NCI-H748 (cell line): ENCODE results near the gene CELA3A.
"Not testable (repeated sequence)": the region's sequence is repeated elsewhere in the genome, so short reads cannot be mapped to it uniquely, and the experiment has no call there.

ENCODE experiments used
- DNase-seq: peaks from one replicate; lab custom pipeline; 2025; ENCODE audit not compliant: unreplicated experiment; lab: John Stamatoyannopoulos, UW

CELA3A gene

DNA sequence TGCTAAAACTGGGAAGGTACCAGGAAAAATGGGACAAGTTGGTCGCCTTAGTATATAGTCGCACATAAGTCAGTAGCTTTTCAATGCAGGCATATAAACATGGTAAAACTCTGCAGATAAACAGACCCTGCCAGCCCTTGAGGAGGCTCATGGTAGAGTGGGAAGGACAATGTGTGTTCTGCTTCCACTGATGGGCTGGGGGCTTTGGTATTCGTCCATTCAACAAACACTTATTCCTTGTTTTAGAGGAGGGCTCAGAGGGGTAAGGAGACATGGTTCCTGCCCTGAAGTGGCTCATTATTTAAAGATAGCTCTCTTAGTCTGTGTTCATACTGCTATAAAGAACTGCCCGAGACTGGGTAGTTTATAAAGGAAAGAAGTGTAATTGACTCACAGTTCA, 11.3 kb downstream of the CELA3A start:
- DNase-seq, result not testable (repeated sequence)

DNA sequence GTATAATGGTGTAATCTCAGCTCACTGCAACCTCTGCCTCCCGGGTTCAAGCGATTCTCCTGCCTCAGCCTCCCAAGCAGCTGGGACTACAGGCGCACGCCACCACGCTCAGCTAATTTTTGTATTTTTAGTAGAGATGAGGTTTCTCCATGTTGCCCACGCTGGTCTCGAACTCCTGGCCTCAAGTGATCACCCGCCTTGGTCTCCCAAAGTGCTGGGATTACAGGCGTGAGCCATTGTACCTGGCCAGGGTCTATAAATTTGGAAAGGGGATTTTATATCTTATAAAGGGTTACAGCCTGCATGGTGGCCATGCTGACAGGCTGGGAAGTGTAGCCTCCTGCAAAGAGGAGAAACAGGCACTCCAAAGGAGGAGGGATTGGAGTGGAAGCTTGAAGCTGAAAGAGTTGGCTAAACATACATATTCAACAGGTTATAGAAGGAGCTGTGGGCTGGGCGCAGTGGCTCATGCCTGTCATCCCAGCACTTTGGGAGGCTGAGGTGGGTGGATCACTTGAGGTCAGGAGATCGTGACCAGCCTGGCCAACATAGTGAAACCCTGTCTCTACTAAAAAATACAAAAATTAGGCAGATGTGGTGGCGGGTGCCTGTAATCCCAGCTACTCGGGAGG, 13.2 kb downstream of the CELA3A start:
- not testable (repeated sequence) for DNase-seq

DNA sequence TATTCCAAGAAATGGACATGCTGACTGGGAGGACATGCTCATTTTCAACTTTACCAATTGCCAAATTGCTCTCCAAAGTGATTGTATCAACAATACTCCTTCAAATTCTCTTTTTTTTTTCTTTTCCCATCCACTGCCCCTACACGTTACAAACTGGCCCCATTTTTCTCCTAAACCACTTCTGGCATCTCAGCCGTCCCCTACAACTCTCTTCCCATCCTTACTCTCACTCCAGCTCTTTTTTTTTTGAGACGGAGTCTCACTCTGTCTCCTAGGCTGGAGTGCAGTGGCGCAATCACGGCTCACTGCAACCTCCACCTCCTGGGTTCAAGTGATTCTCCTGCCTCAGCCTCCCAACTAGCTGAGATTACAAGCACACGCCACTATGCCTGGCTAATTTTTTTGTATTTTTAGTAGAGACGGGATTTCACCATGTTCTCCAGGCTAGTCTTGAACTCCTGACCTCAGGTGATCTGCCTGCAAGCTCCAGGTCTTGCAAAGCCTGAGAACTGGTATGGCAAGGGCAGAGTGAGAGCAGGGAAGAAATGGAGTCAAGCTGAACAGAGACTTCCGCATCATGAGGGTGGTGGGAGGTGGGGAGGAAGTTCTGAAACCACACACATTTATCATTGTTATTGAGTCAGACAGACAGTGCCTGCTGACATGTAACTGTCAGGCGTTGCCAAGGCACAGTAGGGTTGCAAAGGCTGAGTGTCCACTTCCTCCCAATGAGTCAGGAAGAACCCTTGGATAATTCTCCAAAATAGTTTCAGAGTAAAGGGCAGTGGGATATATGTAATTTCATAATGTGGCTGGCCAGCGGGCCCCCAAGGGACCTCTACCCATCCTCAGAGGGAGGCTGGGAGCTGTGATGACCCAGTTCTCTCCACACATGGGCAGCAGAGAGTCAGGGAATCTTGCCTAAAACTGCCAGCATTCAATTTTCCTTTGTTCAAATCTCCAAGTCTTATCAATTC, 17.4 kb downstream of the CELA3A start:
- DNase-seq, result no peak

DNA sequence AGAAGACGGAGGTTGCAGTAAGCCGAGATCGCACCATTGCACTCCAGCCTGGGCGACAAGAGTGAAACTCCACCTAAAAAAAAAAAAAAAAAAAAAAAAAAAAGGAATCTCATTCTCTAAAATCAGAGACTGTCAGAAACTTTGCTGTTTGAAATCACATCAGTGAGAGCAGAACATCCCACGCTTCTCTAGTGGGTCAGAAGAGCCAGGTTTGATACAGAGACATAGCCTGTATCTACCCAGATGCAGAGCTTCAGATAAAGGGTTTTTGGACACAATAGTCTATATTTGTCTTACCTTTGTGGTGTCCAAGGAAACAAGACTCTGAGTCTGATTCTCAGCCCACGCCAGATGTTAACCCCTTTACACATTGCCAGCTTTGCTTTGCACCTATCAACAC, 19.6 kb downstream of the CELA3A start:
- DNase-seq, result no peak

DNA sequence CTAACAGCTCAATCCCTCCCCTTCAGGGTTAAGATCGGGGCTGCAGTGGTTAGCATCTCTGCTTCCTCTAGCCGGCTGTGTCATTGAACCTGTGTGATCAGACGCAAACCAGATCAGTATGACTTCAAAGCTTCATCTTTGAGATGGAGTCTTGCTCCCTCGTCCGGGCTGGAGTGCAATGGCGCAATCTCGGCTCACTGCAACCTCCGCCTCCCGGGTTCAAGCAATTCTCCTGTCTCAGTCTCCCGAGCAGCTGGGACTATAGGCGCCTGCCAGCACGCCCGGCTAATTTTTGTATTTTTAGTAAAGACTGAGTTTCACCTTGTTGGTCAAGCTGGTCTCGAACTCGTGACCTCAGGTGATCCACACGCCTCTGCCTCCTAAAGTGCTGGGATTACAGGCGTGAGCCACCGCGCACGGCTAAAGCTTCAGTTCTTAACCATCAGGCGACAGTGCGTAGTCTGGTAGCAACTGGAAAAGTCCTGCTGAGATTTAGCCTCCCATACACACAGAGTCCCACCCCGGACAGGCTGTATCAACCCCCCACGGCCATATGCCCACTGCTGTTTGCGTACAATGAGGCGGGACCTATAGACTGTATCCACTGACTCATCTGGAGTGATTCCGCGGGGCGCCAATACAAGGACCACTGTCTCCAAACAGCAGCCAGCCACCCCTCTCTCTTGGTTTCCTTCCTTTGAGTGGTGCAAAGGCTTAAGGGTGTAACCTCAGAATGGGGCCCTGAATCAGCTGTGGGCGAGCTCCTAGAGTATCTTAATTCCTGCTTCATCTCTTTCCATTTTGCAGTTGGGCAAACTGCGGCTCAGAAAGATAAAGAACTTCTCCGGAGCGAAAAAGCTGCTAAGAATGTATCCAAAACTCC, 23.3 kb downstream of the CELA3A start:
- peak; percentile 88 for DNase-seq

DNA sequence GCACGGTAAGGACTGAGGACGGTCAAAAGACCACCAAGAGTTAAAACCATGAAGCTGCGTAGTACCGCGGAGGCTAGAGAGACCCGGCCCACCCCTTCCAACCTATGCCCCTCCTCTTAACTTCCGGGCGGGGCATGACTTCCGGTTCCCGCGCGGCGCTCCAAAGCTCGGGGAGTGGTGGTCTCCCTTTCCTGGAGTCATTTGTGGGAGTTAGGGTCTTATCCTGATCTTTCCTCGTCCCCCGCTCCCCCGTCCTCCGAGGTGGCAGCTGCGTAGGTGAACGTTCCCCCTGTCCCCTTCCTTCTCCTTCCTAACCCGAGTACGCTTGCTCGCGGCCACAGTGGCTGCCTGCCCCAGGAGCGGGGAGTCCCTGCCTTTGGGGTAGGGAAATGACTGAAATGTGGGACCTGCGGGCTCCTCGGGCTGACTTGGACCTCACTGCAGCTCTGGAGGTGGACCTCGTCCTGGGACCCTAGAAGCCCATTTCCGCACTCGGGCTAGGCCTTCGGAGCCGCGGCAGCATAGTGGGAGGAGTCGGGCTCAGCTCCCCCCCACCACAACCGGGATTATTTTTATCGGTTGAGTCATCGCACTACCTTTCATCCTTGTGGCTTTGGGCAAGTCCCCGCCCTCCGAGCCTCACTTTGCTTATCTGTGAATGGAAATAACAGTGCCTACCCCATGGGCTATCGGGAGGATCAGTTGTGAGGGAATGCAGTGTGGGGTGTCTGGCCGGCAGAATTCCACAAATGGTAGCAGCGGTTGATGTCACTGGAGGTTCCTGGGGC, 24.1 kb downstream of the CELA3A start:
- peak; percentile 89 for DNase-seq

DNA sequence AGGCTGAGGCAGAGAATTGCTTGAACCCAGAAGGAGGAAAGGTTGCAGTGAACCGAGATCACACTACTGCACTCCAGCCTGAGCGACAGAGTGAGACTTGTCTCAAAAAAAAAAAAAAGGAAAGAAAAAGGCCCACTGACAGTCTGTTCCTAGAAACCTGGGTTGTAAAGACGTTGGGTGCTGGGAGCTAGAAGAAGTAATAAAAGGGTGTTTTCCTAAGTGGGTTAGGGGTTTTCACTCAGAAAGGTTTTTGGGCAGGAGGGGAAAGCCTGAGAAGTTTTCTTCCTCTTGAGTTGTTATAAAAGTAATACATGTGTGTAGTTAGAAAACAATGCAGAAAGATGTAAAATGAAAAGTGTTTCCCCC, 25.4 kb downstream of the CELA3A start:
- DNase-seq, result no peak

DNA sequence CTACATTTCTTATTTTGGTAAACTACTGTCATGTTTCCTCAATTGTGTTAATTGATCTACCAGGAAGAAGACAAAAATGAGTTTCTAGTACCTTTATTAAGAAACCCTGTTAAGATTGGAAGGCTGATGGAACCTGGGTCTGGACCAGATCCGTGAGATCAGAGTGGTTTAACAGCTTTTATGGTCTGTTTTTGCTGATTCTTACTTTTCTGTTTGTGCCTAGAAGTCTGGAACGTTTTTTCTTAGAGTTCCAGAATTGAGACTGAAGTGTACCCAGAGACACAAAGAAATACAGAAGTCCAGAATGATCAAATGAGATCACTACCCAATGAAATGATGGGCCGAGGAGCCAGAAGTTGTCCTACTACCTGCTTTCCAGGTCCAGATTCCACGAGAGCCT, 28.6 kb downstream of the CELA3A start:
- no peak for DNase-seq

DNA sequence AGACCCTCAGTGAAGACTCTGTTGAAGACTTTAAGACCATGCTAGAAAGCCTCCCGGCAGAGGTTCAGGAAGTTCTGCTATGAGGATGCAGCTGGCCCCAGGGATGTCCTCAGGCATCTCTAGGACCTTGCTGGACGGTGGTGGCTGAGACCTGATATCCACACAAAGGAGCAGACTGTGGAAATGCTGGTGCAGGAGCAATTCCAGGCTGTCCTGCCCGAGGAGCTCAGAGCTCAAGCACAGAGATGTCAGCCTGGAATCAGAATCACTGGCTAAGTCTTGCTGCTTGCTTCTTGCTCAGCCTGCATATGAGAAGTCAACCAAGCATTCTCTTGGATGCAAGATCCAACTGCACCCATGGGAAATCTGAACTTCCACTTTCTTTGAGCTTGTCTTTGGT, 29.0 kb downstream of the CELA3A start:
- DNase-seq, result no peak

DNA sequence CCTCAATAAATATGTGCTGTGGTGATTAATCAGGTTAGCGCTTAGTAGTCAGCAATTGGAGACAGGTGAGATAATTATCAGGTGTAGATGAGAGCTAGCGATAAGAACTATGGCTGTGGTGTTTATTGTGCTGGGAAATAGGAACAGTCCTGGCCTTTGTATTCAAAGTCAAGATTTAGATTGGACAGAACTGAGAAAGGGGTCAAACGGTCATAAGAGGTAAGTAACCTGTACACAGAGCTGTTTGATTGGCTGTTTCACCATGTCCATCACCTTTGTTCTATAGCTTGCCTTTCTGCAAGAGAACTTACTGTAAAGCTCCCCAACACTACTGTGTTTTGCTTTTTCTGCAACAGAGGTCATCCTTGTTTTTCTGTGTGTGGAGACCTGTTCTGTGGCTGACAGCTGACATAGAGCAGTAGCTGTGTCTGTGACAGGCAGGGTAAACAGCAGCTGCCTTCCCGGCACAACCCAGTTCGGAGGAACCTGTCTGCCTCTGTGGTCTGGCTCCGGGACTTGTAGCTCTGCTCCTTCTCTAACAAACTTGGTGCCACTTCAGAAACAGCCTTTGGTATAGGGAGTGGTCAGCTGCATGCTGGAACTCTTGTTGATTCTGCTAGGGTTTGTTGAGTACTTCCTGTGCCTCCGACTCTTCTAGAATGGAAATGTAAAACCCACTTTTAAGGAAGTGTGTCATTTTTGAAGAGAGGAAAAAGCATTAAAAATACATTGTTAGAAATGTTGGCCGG, 29.9 kb downstream of the CELA3A start:
- no peak for DNase-seq

DNA sequence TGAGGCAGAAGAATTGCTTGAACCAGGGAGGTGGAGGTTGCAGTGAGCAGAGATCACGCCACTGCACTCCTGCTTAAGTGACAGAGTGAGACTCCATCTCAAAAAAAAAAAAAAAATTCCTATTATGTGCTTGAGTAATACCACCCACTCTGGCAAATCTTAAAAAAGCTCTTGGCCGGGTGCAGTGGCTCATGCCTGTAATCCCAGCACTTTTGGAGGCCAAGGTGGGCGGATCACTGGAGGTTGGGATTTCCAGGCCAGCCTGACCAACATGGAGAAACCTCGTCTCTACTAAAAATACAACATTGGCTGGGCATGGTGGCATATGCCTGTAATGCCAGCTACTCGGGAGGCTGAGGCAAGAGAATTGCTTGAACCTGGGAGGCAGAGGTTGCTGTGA, 33.4 kb downstream of the CELA3A start:
- not testable (repeated sequence) for DNase-seq

DNA sequence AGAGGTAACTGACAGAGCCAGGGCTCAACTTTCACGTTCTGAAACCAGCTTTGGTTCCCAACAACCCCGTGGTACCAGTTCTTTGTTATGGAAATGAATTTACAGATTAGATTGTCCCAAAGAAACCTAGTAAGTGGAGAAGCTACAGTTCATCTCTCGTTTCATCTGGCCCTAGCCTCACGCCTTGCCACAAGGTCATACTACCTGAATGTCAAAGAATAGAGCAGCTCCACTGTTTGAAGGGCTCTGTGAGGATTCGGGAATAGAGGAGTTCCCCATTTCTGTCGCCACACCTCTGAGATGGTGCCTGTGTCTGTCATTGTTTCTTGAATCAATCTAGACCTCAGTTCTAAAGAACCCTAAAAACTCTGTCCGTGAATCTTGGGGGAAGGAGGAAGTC, 36.1 kb downstream of the CELA3A start:
- no peak for DNase-seq

DNA sequence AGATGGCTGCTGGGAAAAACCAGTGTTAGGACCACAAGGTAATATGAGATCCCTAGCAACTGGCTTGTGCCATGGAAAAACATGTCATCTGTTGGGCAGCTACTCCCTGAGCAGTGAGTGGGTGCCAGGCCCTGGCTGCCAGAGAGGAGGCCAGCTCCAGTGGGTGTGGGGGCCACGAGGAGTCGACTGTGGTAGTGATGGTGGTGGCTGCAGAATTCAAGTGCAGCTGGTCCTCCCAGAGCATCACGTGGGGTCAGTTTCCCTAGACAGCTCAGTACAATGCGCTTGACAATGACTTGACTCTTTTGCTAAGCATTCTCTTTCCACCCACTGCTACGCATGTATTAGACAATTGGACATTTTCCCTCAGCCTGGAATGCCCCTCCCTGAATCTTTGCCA, 36.6 kb downstream of the CELA3A start:
- DNase-seq, result no peak

DNA sequence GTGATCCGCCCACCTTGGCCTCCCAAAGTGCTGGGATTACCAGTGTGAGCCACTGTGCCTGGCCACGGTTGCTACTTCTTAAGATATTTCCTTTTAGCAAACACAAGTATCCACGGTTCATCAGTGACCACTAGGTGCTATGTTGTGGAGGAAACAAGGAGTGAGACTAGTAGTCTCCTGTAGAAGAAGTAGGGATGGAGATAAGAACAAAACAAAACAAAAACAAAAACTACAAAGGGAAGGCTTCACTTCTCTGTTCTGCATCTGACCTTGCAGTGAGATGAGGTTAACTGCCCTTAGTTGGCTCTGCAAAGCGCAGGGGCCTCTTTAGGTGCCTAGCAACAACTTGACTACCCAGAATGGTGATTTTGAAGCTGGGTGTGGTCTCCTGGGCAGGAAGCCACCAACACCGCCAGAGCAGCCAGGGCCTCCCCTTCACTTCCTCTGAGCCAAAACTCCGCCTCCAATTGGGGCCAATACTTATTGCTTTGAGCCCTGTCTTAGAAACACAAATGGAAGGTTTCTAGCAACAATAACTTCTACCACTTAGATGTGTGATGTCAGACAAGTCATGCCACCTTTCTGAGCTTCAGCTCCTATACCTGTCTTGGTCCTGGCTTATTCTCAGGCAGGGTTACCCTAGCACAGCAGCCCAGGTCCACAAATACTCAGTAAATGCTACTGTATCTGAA, 38.3 kb downstream of the CELA3A start:
- peak; percentile 87 for DNase-seq

DNA sequence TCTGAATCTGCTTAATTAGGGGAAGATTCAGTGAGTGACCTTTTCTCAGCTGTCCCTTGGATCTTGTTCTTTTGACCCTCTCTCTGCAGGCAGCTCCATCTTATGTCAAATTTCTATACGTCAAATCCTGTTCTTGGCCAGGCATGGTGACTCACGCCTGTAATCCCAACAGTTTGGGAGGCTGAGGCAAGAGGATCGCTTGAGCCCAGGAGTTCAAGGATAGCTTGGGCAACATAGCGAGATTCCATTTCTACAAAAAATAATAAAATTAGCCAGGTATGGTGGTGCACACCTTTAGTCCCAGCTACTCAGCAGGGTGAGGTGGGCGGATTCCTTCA, 38.8 kb downstream of the CELA3A start:
- no peak for DNase-seq

DNA sequence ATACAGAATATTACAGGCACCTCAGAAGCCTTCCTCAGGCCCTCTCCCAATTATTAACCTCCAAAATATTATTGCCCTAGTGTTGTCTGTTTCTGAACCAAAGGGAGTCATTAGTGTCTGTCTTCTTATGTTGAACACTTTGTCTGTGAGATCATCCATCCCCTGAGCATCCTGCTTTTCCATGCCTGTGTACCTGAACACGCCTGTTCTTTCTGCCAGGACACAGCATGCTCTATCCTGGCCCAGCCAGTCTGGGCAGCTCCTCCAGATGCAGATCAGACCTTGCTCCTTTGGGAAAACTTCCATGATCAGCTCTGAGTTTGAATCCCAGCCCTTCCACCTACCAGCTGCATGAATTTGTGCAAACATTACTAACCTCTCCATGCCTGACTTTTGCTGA, 40.0 kb downstream of the CELA3A start:
- DNase-seq, result no peak

DNA sequence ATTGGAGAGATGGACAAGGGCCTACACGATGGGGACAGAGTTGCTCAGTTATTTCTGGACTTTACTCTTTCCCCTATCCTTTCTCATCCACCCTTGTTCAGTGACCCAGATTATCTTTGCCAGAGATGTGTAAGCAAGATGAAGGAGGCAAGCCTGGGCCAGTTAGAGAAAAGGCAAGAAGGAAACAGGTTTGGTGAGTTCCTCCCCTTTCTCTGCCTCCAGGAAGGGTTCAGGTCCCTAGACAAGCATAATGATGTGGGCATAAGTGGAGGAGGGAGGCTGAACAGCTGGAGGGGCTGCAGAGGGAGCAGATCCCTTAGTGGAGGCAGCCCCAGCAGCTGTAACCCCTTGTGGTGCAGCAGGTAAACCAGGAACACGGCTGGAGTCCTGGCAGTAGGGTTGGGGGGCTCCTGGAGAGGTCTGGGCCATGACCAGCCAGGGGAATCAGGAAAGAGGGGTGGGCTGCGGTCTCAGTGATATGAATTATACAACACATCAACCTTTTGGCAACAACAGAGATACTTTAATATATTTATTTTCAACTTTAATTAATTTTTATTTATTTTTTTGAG, 41.8 kb downstream of the CELA3A start:
- DNase-seq, result peak; percentile 44

DNA sequence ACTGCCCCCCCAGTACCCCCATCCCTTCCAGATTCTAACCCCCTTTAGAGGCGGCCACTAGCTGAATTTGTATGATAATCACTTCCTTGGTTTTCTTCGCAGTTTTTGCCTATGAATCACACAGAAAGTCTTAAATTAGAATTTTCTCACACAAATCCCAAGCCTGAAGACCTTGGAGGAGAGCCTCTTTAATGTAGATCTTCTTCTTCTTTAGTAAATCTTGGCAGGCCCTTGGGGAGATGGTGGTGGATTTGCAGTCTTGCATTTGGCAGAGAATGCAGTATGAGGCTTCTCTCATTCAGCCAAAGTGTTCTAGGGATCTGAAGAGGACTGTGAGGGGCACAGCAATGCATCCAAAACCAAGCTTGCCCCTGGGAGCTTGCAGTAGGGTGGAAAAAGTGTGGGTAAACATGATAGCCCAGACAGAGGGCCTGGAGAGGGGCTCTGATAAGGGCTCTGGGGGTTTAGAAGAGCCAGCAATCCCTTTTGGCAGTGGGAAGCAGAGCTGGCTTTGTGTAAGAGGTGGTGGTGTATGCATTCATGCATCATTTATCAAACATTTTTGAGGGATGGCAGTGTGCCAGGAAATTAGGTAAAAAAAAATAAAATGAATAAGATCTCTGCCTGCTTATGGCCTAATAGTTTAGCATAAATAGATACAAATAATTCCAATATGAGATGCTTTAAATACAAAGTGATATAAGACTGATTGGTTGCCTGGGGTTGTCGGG, 43.4 kb downstream of the CELA3A start:
- DNase-seq, result no peak
